ENCODE data around the gene PDE7B.

GRCh38 chr6:135996668-135997067 lies 145.2 kb downstream of the PDE7B start:
- TF ChIP-seq CTCF (IDR thresholded peaks at IDR 0.05) (no peak), POLR2A (IDR thresholded peaks at IDR 0.05) (no peak)

Measured in tibial nerve (tissue), 3 donors.